Transverse colon (tissue), 4 donors: Measurements from ENCODE around the gene LRRTM3.

ENCODE experiments used
- CTCF ChIP-seq, 5 experiments: fragments of 200-600 bp in 3 of 5; fragments of 450-650 bp in 2 of 5; sonication (generic) in 3 of 5; IDR thresholded peaks; 1 replicate in 2 of 5; 2 replicates in 3 of 5; pipeline ENCODE4 v1.5.1; 2016 to 2017; ENCODE audit warnings: antibody characterized with exemption in 5 of 5, inconsistent platforms in 3 of 5, mild to moderate bottlenecking in 2 of 5, moderate library complexity in 1 of 5
- POLR2AphosphoS5 ChIP-seq, 3 donors: sonication (generic); formaldehyde crosslinking; IDR thresholded peaks; one replicate each; pipeline ENCODE4 v1.6.1; 2016; ENCODE audit warnings: antibody characterized with exemption in 3 of 3

DNA sequence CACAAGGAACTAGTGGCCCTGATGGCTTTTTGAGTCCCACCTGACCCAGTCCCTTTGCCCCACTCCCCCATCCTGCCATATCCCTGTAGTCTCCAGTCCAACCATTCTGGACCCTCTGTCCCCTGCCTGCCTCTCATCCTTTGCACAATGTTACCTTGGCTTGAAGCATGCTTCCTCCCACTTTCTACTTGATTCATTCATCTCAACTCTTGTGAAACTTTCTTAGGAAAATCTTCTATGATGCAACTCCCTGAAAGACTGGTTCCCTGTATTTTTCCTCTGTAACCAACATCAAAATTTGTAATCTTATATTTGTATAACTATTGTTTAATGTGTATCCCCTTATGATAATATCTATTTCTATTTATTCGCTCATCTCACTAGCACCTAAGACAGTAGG lies 151.5 kb downstream of the LRRTM3 start:
- TF ChIP-seq CTCF (IDR thresholded peaks at IDR 0.05) (no peak), POLR2AphosphoS5 (IDR thresholded peaks at IDR 0.05) (no peak)
